HCT116 (cell line): ENCODE measurements around the gene AP4S1. TPM values are rescaled to one million over a fixed set of nuclear protein-coding genes. Genes with fewer than 3 reads are reported as not detected.
A peak's percentile ranks its signal among the peaks of the same experiment; 100 is the strongest.

Source experiments
- ATAC-seq: fragments of 200-7000 bp; cut with Tn5 transposase; 2 replicates; pipeline ENCODE4 v1.9.1; 2020; ENCODE audit warnings: mild to moderate bottlenecking, moderate library complexity
- Bru-seq: library from RNA; stranded (reverse); fragments of 400-500 nt; gene quantifications from one replicate; lab custom pipeline; 2021; lab: Mats Ljungman, UMichigan
- BruChase-seq, 2 experiments: library from RNA; stranded (reverse); fragments of 400-500 nt; gene quantifications; one replicate each; lab custom pipeline; 2021; lab: Mats Ljungman, UMichigan
- BruUV-seq: library from RNA; stranded (reverse); fragments of 400-500 nt; replicated peaks from 2 replicates; lab custom pipeline; 2021; lab: Mats Ljungman, UMichigan
- CTCF ChIA-PET: fragments of 300-600 bp; sonication (Branson Sonifier 250); formaldehyde crosslinking; loops from one replicate; lab custom pipeline; 2021; ENCODE audit warnings: antibody characterized with exemption; lab: Charles Lee
- POLR2A ChIA-PET: fragments of 300-600, 350-600 bp; sonication (Branson Sonifier 250); formaldehyde crosslinking; loops from one replicate; lab custom pipeline; 2021; ENCODE audit warnings: antibody characterized with exemption; lab: Charles Lee
- RAD21 ChIA-PET, 2 experiments: fragments of 300-600 bp; sonication (Branson Sonifier 250); formaldehyde crosslinking; loops; one replicate each; lab custom pipeline; 2023; ENCODE audit warnings: low total read pairs in 2 of 2; ENCODE audit not compliant: uncharacterized antibody in 2 of 2, unreplicated experiment in 2 of 2, low non-redundant PET in 1 of 2; lab: Charles Lee
- DNase-seq: peaks from one replicate; pipeline ENCODE4 v3.0.0-alpha.2; 2010; ENCODE audit warnings: low read depth, low spot score
- H2AFZ ChIP-seq: fragments of 200-600 bp; shearing (Covaris generic), sonication (generic); 2 replicates; pipeline ENCODE4 v1.6.1; 2017; ENCODE audit warnings: low read depth, mixed run types, mixed read lengths, antibody characterized with exemption, low read length; ENCODE audit not compliant: poor library complexity, severe bottlenecking
- H3K27ac ChIP-seq: 2 replicates; pipeline ENCODE4 v1.5.1; 2012; ENCODE audit warnings: low read depth, low read length
- H3K27me3 ChIP-seq: fragments of 200-600 bp; sonication (generic); 2 replicates; pipeline ENCODE4 v1.6.1; 2016; ENCODE audit warnings: mixed run types, low read length, mixed read lengths; ENCODE audit not compliant: insufficient read depth
- H3K36me3 ChIP-seq, 2 experiments: fragments of 200-500 bp in 1 of 2; fragments of 200-600 bp in 1 of 2; sonication (Bioruptor generic) in 1 of 2; sonication (generic) in 1 of 2; 2 replicates each; pipeline versions ENCODE4 v1.5.1 to v1.6.1; 2014 to 2016; ENCODE audit warnings: low read length in 2 of 2, inconsistent platforms in 1 of 2, mixed read lengths in 1 of 2, mixed run types in 1 of 2; ENCODE audit not compliant: insufficient read depth in 2 of 2, control insufficient read depth in 1 of 2
- H3K4me1 ChIP-seq, 2 experiments: fragments of 200-600 bp in 1 of 2; sonication (generic) in 1 of 2; 2 replicates each; pipeline versions ENCODE4 v1.5.1 to v1.6.1; 2012 to 2017; ENCODE audit warnings: low read length in 2 of 2, inconsistent platforms in 1 of 2, mild to moderate bottlenecking in 1 of 2, mixed read lengths in 1 of 2, mixed run types in 1 of 2, moderate library complexity in 1 of 2; ENCODE audit not compliant: insufficient read depth in 2 of 2, control insufficient read depth in 1 of 2
- H3K4me2 ChIP-seq: fragments of 200-600 bp; sonication (generic); 2 replicates; pipeline ENCODE4 v1.6.1; 2017; ENCODE audit warnings: mixed run types, low read length, mixed read lengths
- H3K4me3 ChIP-seq, 2 experiments: fragments of 200-600 bp in 1 of 2; sonication (generic) in 1 of 2; replicated peaks in 1 of 2; 2 replicates each; pipeline ENCODE4 v1.5.1; 2011 to 2016; ENCODE audit warnings: low read length in 2 of 2, control low read depth in 1 of 2, low read depth in 1 of 2, mild to moderate bottlenecking in 1 of 2, mixed read lengths in 1 of 2, mixed run types in 1 of 2
- H3K79me2 ChIP-seq: fragments of 200-600 bp; sonication (generic); 2 replicates; pipeline ENCODE4 v1.6.1; 2017; ENCODE audit warnings: mild to moderate bottlenecking, mixed run types, low read length, moderate library complexity, mixed read lengths; ENCODE audit not compliant: insufficient read depth
- H3K9ac ChIP-seq: fragments of 200-600 bp; sonication (generic); 2 replicates; pipeline ENCODE4 v1.6.1; 2016; ENCODE audit warnings: low read length, mixed read lengths
- H3K9me2 ChIP-seq: fragments of 200-600 bp; sonication (generic), shearing (Covaris generic); 2 replicates; pipeline ENCODE4 v1.6.1; 2017; ENCODE audit warnings: mixed run types, mild to moderate bottlenecking, moderate library complexity; ENCODE audit not compliant: insufficient read depth
- H3K9me3 ChIP-seq, 2 experiments: fragments of 200-500 bp in 1 of 2; fragments of 200-600 bp in 1 of 2; sonication (Bioruptor generic) in 1 of 2; sonication (generic) in 1 of 2; 2 replicates each; pipeline ENCODE4 v1.6.1; 2014 to 2017; ENCODE audit warnings: low read length in 2 of 2, mixed read lengths in 2 of 2, inconsistent platforms in 1 of 2, low read depth in 1 of 2, mild to moderate bottlenecking in 1 of 2, mixed run types in 1 of 2, moderate library complexity in 1 of 2; ENCODE audit not compliant: control insufficient read depth in 1 of 2, insufficient read depth in 1 of 2
- H4K20me1 ChIP-seq: fragments of 200-600 bp; sonication (generic), shearing (Covaris generic); 2 replicates; pipeline ENCODE4 v1.6.1; 2017; ENCODE audit warnings: mixed run types, mild to moderate bottlenecking, moderate library complexity; ENCODE audit not compliant: insufficient read depth
- CBX3 ChIP-seq: IDR thresholded peaks from 2 replicates; pipeline ENCODE4 v1.6.1; 2012; ENCODE audit warnings: low read depth
- CEBPB ChIP-seq: IDR thresholded peaks from 2 replicates; pipeline ENCODE4 v1.6.1; 2012; ENCODE audit warnings: low read depth
- EGR1 ChIP-seq: IDR thresholded peaks from 2 replicates; pipeline ENCODE4 v1.6.1; 2012; ENCODE audit warnings: low read depth
- JUND ChIP-seq: IDR thresholded peaks from 2 replicates; pipeline ENCODE4 v1.6.1; 2012
- POLR2A ChIP-seq: IDR thresholded peaks from 2 replicates; pipeline ENCODE4 v1.7.0; 2011; ENCODE audit warnings: borderline replicate concordance; ENCODE audit not compliant: insufficient read depth, insufficient read length; ENCODE audit errors: extremely low read depth
- POLR2AphosphoS5 ChIP-seq: IDR thresholded peaks from 2 replicates; pipeline ENCODE4 v1.6.1; 2011; ENCODE audit warnings: mild to moderate bottlenecking, low read depth, low read length, moderate library complexity
- RAD21 ChIP-seq: IDR thresholded peaks from 2 replicates; pipeline ENCODE4 v1.6.1; 2012; ENCODE audit warnings: low read depth, mild to moderate bottlenecking
- SP1 ChIP-seq: IDR thresholded peaks from 2 replicates; pipeline ENCODE4 v1.6.1; 2012; ENCODE audit warnings: low read depth
- TCF7L2 ChIP-seq: IDR thresholded peaks from 2 replicates; pipeline ENCODE4 v1.7.0; 2011; ENCODE audit warnings: borderline replicate concordance, inconsistent platforms; ENCODE audit not compliant: insufficient read depth, insufficient read length; ENCODE audit errors: extremely low read depth
- YY1 ChIP-seq: IDR thresholded peaks from 2 replicates; pipeline ENCODE4 v1.6.1; 2011; ENCODE audit warnings: low read length, low read depth, moderate library complexity, mild to moderate bottlenecking; ENCODE audit not compliant: insufficient replicate concordance; ENCODE audit errors: extremely low read depth
- ZFX ChIP-seq: fragments of 450-650 bp; IDR thresholded peaks from 2 replicates; pipeline ENCODE4 v1.6.1; 2017
- intact Hi-C: fragments of 100-400 bp; cut with micrococcal nuclease; formaldehyde crosslinking; loops from 2 replicates; pipeline ENCODE4 v1.10.0; 2022
- long read RNA-seq: library from polyadenylated mRNA; unstranded; transcript quantifications from one replicate; pipeline ENCODE4 v2.0.0, GENCODE V29; 2021; ENCODE audit not compliant: unreplicated experiment
- polyA plus RNA-seq: library from polyadenylated mRNA; unstranded; fragments of >200 nt; gene quantifications from 2 replicates; pipeline ENCODE4 v1.2.1, GENCODE V29; 2012; ENCODE audit warnings: missing spikeins
- total RNA-seq: library from RNA; stranded (reverse); gene quantifications from one replicate; pipeline ENCODE4 v1.2.1, GENCODE V29; 2021; ENCODE audit not compliant: unreplicated experiment
- TF ChIP-seq, protein P1 (sequence below), 3 experiments: fragments of 200-600 bp in 1 of 3; sonication (generic) in 1 of 3; IDR thresholded peaks in 2 of 3; conservative IDR thresholded peaks in 1 of 3; 2 replicates each; pipeline ENCODE4 v1.5.1; 2012 to 2017; ENCODE audit warnings: low read depth in 2 of 3, low read length in 2 of 3, antibody characterized with exemption in 1 of 3, borderline replicate concordance in 1 of 3, control low read depth in 1 of 3, mild to moderate bottlenecking in 1 of 3, mixed read lengths in 1 of 3, mixed run types in 1 of 3, moderate library complexity in 1 of 3; ENCODE audit not compliant: insufficient read depth in 1 of 3
- TF ChIP-seq, protein P2 (sequence below): IDR thresholded peaks from 2 replicates; pipeline ENCODE4 v1.6.1; 2011; ENCODE audit warnings: mild to moderate bottlenecking, low read length, moderate library complexity; ENCODE audit not compliant: insufficient replicate concordance; ENCODE audit errors: extremely low read depth
- TF ChIP-seq, protein P3 (sequence below): IDR thresholded peaks from 2 replicates; pipeline ENCODE4 v1.6.1; 2012
- TF ChIP-seq, protein P4 (sequence below): IDR thresholded peaks from 2 replicates; pipeline ENCODE4 v1.6.1; 2012; ENCODE audit warnings: low read depth
- TF ChIP-seq, protein P5 (sequence below): IDR thresholded peaks from 2 replicates; pipeline ENCODE4 v1.6.1; 2012

The AP4S1 gene
- total RNA-seq (5.0 TPM), Bru-seq, nascent RNA (percentile 61 among the genes with signal in this experiment), BruChase-seq, experiment 1, labeled RNA remaining after a 6-hour chase (percentile 50 among the genes with signal in this experiment), BruChase-seq, experiment 2, labeled RNA remaining after a 2-hour chase (percentile 53 among the genes with signal in this experiment)
- 1.9 and 2.3 TPM in 2 replicates for polyA plus RNA-seq
- long read RNA-seq, partial matches to known transcripts: 1 of 3 reads
- long read RNA-seq, other reads (novel, unspliced or antisense): 2 of 3 reads

DNA sequence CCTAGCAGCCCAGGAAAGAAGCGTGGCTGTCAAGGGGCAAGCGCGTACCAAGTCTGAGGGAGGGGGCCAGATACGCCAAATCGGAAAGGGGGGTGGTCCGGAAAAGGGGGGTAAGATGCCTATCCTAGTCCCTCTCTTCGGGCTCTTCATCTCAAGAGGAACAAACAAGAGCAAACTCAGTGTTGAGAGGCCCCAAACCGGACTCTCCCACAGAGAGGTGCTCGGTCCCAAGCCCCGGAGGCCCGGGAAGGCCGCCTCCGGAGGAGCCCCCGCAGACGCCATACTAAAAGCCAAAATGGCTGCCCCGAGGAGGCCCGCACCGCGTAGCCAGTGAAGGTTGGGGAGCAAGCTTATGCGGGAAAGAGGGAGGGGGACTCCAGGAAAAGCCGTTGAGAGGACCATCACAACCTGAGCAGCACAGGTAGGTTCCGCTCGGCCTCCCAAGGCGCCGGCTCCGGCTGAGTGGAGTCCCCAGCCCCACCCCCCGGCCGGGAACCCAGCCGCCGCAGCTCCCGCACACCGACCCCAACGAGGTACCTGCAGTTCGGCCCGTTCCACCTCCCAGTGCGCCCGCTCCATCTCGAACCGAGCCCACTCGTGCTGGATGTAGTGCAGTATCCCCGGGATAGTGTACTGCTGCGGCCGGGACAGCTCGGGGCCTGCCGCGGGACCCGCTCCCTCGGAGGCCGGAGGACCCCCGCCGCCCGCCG, at the start of gene AP4S1:
AP4S1 (plus strand) TSS at position 283 of the 710 bp plus-strand sequence. CDS start 40,548 bp downstream, outside the sequence.
- DNase-seq (no peak), ATAC-seq (peak; percentile 44)
- Histone ChIP-seq H3K79me2 (peaks cover 68% of the 10 kb centered on the region), H3K4me1 (peaks cover 39 to 44% of the 10 kb centered on the region in 2 experiments), H3K4me3 (peak within 1 kb of the TSS; percentile 80 to 91), H3K9ac (peak within 1 kb of the TSS; percentile 97), H3K9me3 (no peaks in the 10 kb centered on the region), H3K4me2 (peak within 1 kb of the TSS; percentile 85), H3K9me2 (no peaks in the 10 kb centered on the region; the same call in 1 of the 2 replicates), H3K27me3 (no peaks in the 10 kb centered on the region), H3K36me3 (peaks cover 0 to 11% of the 10 kb centered on the region in 2 experiments; a peak in 2 of 4 replicates), H3K27ac (peak within 1 kb of the TSS; percentile 97), H2AFZ (no peak within 1 kb of the TSS), H4K20me1 (no peaks in the 10 kb centered on the region)
- intact Hi-C loops: loop anchor here (1.0 to 2.0 kb wide), 2 partner anchors 57 to 59 kb away; no protein-coding TSS in a partner anchor
- ChIA-PET POLR2A (interaction anchor here (0.6 to 1.9 kb wide), 11 partner anchors 9 to 85 kb away, joined by 3 to 7 read pairs (median 3); no protein-coding TSS in a partner anchor), CTCF (interaction anchor here (1.1 kb wide), 1 partner anchor 13 kb away, joined by 4 read pairs; no protein-coding TSS in a partner anchor), RAD21 (interaction anchor here in 1 of 2 experiments (0.6 kb wide), 1 partner anchor 104 kb away, joined by 3 read pairs; no protein-coding TSS in a partner anchor)
- TF ChIP-seq CBX3 (no peak), JUND (no peak), ZFX (peak; percentile 91), POLR2AphosphoS5 (peak; percentile 52; the same call in 1 of the 2 replicates), TCF7L2 (no peak), EGR1 (0 out of 2 replicates have a peak, but pooled peaks have one; percentile 27), CEBPB (no peak), RAD21 (no peak), SP1 (no peak), YY1 (peak; percentile 92), POLR2A (no peak)
- TF ChIP-seq, protein P1, sequence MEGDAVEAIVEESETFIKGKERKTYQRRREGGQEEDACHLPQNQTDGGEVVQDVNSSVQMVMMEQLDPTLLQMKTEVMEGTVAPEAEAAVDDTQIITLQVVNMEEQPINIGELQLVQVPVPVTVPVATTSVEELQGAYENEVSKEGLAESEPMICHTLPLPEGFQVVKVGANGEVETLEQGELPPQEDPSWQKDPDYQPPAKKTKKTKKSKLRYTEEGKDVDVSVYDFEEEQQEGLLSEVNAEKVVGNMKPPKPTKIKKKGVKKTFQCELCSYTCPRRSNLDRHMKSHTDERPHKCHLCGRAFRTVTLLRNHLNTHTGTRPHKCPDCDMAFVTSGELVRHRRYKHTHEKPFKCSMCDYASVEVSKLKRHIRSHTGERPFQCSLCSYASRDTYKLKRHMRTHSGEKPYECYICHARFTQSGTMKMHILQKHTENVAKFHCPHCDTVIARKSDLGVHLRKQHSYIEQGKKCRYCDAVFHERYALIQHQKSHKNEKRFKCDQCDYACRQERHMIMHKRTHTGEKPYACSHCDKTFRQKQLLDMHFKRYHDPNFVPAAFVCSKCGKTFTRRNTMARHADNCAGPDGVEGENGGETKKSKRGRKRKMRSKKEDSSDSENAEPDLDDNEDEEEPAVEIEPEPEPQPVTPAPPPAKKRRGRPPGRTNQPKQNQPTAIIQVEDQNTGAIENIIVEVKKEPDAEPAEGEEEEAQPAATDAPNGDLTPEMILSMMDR (IDR thresholded peaks at IDR 0.05 in 2 of 3, conservative IDR thresholded peaks at IDR 0.05 in 1 of 3; ENCODE audit: borderline replicate concordance in 1 of 3, insufficient read depth in 1 of 3, low read depth in 2 of 3, low read length in 2 of 3): no peak
- TF ChIP-seq, protein P2, sequence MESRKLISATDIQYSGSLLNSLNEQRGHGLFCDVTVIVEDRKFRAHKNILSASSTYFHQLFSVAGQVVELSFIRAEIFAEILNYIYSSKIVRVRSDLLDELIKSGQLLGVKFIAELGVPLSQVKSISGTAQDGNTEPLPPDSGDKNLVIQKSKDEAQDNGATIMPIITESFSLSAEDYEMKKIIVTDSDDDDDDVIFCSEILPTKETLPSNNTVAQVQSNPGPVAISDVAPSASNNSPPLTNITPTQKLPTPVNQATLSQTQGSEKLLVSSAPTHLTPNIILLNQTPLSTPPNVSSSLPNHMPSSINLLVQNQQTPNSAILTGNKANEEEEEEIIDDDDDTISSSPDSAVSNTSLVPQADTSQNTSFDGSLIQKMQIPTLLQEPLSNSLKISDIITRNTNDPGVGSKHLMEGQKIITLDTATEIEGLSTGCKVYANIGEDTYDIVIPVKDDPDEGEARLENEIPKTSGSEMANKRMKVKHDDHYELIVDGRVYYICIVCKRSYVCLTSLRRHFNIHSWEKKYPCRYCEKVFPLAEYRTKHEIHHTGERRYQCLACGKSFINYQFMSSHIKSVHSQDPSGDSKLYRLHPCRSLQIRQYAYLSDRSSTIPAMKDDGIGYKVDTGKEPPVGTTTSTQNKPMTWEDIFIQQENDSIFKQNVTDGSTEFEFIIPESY: no peak
- TF ChIP-seq, protein P3, sequence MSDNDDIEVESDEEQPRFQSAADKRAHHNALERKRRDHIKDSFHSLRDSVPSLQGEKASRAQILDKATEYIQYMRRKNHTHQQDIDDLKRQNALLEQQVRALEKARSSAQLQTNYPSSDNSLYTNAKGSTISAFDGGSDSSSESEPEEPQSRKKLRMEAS: 0 out of 2 replicates have a peak, but pooled peaks have one; percentile 8
- TF ChIP-seq, protein P4, sequence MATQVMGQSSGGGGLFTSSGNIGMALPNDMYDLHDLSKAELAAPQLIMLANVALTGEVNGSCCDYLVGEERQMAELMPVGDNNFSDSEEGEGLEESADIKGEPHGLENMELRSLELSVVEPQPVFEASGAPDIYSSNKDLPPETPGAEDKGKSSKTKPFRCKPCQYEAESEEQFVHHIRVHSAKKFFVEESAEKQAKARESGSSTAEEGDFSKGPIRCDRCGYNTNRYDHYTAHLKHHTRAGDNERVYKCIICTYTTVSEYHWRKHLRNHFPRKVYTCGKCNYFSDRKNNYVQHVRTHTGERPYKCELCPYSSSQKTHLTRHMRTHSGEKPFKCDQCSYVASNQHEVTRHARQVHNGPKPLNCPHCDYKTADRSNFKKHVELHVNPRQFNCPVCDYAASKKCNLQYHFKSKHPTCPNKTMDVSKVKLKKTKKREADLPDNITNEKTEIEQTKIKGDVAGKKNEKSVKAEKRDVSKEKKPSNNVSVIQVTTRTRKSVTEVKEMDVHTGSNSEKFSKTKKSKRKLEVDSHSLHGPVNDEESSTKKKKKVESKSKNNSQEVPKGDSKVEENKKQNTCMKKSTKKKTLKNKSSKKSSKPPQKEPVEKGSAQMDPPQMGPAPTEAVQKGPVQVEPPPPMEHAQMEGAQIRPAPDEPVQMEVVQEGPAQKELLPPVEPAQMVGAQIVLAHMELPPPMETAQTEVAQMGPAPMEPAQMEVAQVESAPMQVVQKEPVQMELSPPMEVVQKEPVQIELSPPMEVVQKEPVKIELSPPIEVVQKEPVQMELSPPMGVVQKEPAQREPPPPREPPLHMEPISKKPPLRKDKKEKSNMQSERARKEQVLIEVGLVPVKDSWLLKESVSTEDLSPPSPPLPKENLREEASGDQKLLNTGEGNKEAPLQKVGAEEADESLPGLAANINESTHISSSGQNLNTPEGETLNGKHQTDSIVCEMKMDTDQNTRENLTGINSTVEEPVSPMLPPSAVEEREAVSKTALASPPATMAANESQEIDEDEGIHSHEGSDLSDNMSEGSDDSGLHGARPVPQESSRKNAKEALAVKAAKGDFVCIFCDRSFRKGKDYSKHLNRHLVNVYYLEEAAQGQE: no peak
- TF ChIP-seq, protein P5, sequence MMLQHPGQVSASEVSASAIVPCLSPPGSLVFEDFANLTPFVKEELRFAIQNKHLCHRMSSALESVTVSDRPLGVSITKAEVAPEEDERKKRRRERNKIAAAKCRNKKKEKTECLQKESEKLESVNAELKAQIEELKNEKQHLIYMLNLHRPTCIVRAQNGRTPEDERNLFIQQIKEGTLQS: no peak
- BruUV-seq: no TSS peak
